Endothelial cell (in vitro differentiated cells): Measurements from ENCODE around the gene UBA6. TPM values are rescaled to one million over a fixed set of nuclear protein-coding genes. Genes with fewer than 3 reads are reported as not detected.

Source experiments
- DNase-seq: peaks from one replicate; pipeline ENCODE4 v3.0.0; 2021; ENCODE audit warnings: low spot score
- H3K27ac Mint-ChIP-seq: one replicate; pipeline ENCODE4 v1.8.0; 2021; ENCODE audit warnings: mixed read lengths, inconsistent platforms; ENCODE audit not compliant: unreplicated experiment
- H3K27me3 Mint-ChIP-seq: one replicate; pipeline ENCODE4 v1.8.0; 2021; ENCODE audit warnings: mild to moderate bottlenecking, moderate library complexity, mixed read lengths, inconsistent platforms; ENCODE audit not compliant: unreplicated experiment
- H3K36me3 Mint-ChIP-seq: one replicate; pipeline ENCODE4 v1.8.0; 2021; ENCODE audit warnings: mild to moderate bottlenecking, low read depth, mixed read lengths, inconsistent platforms; ENCODE audit not compliant: unreplicated experiment
- H3K4me1 Mint-ChIP-seq: one replicate; pipeline ENCODE4 v1.8.0; 2021; ENCODE audit warnings: mild to moderate bottlenecking, mixed read lengths, inconsistent platforms; ENCODE audit not compliant: unreplicated experiment
- H3K4me3 Mint-ChIP-seq: one replicate; pipeline ENCODE4 v1.8.0; 2021; ENCODE audit warnings: mild to moderate bottlenecking, mixed read lengths, inconsistent platforms; ENCODE audit not compliant: unreplicated experiment
- H3K9me3 Mint-ChIP-seq: one replicate; pipeline ENCODE4 v1.8.0; 2021; ENCODE audit warnings: mixed read lengths, inconsistent platforms; ENCODE audit not compliant: unreplicated experiment
- total RNA-seq: library from RNA; stranded (reverse); fragmentation: NEBNext Ultra II Directional; extraction: Animal tissue kit (Norgen Biotek cat#: 25700); gene quantifications from one replicate; pipeline ENCODE4 v1.2.1, GENCODE V29; 2021; ENCODE audit not compliant: unreplicated experiment
- TF ChIP-seq, protein P1 (sequence below): fragments of 200-600 bp; sonication (generic); IDR thresholded peaks from one replicate; pipeline ENCODE4 v1.5.0; 2021; ENCODE audit warnings: antibody characterized with exemption; ENCODE audit not compliant: unreplicated experiment

The UBA6 gene
- total RNA-seq, 1 donor from 2014 or later = 79.5 TPM

DNA sequence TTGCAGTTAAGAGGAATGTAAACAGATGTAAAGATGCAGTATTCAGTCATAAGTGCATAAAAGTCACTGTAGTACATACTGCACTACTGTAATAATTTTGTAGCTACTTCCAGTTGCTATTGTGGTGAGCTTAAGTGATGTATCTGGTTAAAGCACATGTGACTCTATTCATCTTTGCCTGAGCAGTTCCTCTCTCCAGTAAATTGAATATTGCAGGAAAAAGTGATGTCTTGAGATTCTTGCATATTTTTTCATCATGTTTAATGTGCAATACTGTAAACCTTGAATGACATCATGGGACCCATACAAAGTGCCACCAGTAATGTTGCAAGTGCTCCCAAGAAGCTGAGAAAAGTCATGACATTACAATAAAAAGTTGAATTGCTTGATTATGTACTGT lies 9.6 kb downstream of the UBA6 start:
- H3K27me3 Mint-ChIP-seq = no peaks in the 10 kb centered on the region
- H3K36me3 Mint-ChIP-seq = peaks cover 16% of the 10 kb centered on the region
- no peak overlapping the region for H3K4me3 Mint-ChIP-seq
- DNase-seq = no peak
- no peaks in the 10 kb centered on the region for H3K9me3 Mint-ChIP-seq
- peaks cover 5% of the 10 kb centered on the region for H3K4me1 Mint-ChIP-seq
- no peak overlapping the region for H3K27ac Mint-ChIP-seq
- TF ChIP-seq, protein P1, sequence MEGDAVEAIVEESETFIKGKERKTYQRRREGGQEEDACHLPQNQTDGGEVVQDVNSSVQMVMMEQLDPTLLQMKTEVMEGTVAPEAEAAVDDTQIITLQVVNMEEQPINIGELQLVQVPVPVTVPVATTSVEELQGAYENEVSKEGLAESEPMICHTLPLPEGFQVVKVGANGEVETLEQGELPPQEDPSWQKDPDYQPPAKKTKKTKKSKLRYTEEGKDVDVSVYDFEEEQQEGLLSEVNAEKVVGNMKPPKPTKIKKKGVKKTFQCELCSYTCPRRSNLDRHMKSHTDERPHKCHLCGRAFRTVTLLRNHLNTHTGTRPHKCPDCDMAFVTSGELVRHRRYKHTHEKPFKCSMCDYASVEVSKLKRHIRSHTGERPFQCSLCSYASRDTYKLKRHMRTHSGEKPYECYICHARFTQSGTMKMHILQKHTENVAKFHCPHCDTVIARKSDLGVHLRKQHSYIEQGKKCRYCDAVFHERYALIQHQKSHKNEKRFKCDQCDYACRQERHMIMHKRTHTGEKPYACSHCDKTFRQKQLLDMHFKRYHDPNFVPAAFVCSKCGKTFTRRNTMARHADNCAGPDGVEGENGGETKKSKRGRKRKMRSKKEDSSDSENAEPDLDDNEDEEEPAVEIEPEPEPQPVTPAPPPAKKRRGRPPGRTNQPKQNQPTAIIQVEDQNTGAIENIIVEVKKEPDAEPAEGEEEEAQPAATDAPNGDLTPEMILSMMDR = no peak

DNA sequence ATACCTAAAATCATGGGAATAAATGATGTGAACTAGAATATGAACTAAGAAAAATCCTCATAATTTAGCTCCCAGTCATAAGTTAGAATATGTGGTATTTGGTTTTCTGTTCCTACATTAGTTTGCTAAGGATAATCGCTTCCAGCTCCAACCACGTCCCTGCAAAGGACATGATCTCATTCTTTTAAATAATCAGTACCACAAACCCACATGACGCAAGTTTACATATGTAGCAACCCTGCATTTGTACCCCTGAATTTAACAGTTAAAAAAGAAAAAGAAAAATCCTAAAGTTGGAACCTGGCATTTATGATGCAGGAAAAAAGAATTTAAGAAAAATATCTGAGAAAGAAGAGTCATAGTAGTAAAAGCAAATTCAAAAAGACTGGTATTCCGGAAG lies 13.3 kb downstream of the UBA6 start:
- Mint-ChIP-seq H3K4me1 (peaks cover 5% of the 10 kb centered on the region), H3K4me3 (no peak overlapping the region), H3K36me3 (peaks cover 18% of the 10 kb centered on the region), H3K9me3 (no peaks in the 10 kb centered on the region), H3K27me3 (no peaks in the 10 kb centered on the region), H3K27ac (no peak overlapping the region)
- no peak for DNase-seq
- TF ChIP-seq, protein P1 = no peak

DNA sequence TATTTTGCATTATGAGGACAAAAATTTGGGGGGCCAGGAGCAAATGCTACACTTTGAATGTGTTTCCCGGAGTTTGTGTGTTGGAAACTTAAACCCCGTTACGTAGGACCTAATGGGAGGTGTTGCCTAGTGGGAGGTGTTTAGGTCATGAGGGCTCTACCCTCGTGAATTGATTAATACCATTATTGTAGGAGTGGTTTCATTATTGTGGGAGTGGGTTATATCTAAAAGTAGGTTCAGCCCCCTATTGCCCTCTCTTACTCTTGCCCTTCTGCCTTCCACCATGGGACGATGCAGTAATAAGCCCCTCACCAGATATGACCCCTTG lies 15.5 kb downstream of the UBA6 start:
- H3K4me1 Mint-ChIP-seq = peaks cover 4% of the 10 kb centered on the region
- peak overlapping the region; percentile 30 for H3K27ac Mint-ChIP-seq
- DNase-seq = no peak
- H3K27me3 Mint-ChIP-seq = no peaks in the 10 kb centered on the region
- H3K36me3 Mint-ChIP-seq = peaks cover 14% of the 10 kb centered on the region
- no peaks in the 10 kb centered on the region for H3K9me3 Mint-ChIP-seq
- TF ChIP-seq, protein P1 = no peak
- H3K4me3 Mint-ChIP-seq = no peak overlapping the region

DNA sequence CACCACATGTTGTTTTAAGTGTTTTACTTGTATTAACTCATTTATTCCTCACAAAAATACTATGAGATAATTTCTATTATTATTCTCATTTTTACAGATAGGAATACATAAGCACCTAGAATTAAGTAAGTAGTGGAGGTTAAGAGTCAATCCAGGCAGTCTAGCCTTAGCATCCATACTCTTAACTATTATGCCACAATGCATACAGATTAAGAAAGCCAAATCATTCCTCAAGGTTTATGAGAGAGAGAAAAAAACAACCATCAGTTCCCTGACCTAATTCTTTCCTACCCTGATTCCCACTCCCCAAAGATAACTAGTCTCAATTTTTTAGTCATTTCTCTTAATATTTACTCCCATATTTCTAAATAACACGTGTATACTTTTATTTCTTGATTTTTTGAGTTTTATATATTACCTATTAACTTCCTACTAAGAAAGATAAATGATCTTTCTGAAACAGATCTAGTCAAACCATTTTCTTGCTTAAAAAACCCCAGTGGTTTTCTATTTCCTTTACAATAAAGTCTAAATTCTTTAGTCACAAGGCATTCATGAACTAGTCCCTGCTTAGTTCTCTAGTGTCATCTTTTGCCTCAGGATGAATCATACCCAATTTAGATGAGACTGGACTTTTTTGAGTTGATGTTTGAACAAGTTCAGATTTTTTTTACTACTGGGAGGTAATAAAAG lies 16.0 kb downstream of the UBA6 start:
- no peaks in the 10 kb centered on the region for H3K27me3 Mint-ChIP-seq
- TF ChIP-seq, protein P1 = no peak
- H3K4me1 Mint-ChIP-seq = no peaks in the 10 kb centered on the region
- no peak overlapping the region for H3K4me3 Mint-ChIP-seq
- H3K9me3 Mint-ChIP-seq = no peaks in the 10 kb centered on the region
- no peak for DNase-seq
- peaks cover 14% of the 10 kb centered on the region for H3K36me3 Mint-ChIP-seq
- H3K27ac Mint-ChIP-seq = no peak overlapping the region

DNA sequence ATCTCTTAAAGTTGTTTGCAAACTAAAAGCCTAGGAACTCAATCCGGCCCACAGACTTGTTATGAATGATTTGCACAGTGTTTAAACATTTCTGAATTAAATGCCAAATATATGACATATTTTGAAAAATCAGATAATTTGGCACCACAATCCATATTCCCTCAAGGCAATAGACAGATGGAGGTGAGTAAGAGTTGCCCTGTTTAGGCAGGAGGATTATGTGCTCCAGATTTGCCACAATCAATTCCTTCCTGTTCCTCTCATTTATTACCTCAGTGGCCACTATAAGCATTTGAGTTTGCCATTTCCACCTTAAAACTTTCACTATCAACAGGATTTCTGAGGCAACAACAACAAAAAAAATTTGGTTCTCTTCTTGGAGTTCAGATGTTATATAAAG lies 18.7 kb downstream of the UBA6 start:
- Mint-ChIP-seq H3K9me3 (no peaks in the 10 kb centered on the region), H3K36me3 (peaks cover 13% of the 10 kb centered on the region), H3K27me3 (no peaks in the 10 kb centered on the region), H3K4me1 (no peaks in the 10 kb centered on the region), H3K27ac (no peak overlapping the region), H3K4me3 (no peak overlapping the region)
- no peak for DNase-seq
- TF ChIP-seq, protein P1 = no peak
